Panc1 (cell line): ENCODE data around the gene BMP3. TPM values are rescaled to one million over a fixed set of nuclear protein-coding genes. Genes with fewer than 3 reads are reported as not detected.

Source experiments
- ATAC-seq: fragments of 200-7000 bp; cut with Tn5 transposase; 2 replicates; pipeline ENCODE4 v1.9.1; 2020; ENCODE audit warnings: mild to moderate bottlenecking, moderate library complexity
- BruUV-seq: library from RNA; stranded (reverse); fragments of 400-500 nt; replicated peaks from 2 replicates; lab custom pipeline; 2021; lab: Mats Ljungman, UMichigan
- CTCF ChIA-PET: fragments of 300-600 bp; sonication (Branson Sonifier 250); formaldehyde crosslinking; loops from one replicate; lab custom pipeline; 2022; ENCODE audit warnings: antibody characterized with exemption; lab: Charles Lee
- POLR2A ChIA-PET: fragments of 300-600 bp; sonication (Branson Sonifier 250); formaldehyde crosslinking; loops from one replicate; lab custom pipeline; 2022; ENCODE audit warnings: antibody characterized with exemption; lab: Charles Lee
- DNase-seq: peaks from one replicate; pipeline ENCODE4 v3.0.0-alpha.2; 2010; ENCODE audit warnings: low read depth, low spot score
- H3K27ac ChIP-seq: 2 replicates; pipeline ENCODE4 v1.5.1; 2011; ENCODE audit warnings: mild to moderate bottlenecking, low read length, inconsistent platforms
- H3K27me3 ChIP-seq: fragments of 200-500 bp; sonication (Bioruptor generic); 2 replicates; pipeline ENCODE4 v1.6.0; 2014; ENCODE audit warnings: low read length, inconsistent platforms; ENCODE audit not compliant: control insufficient read depth, insufficient read depth
- H3K36me3 ChIP-seq: fragments of 200-500 bp; sonication (Bioruptor generic); 2 replicates; pipeline ENCODE4 v1.5.1; 2014; ENCODE audit warnings: inconsistent platforms, mild to moderate bottlenecking, low read length, moderate library complexity; ENCODE audit not compliant: control insufficient read depth, insufficient read depth
- H3K4me1 ChIP-seq: 2 replicates; pipeline ENCODE4 v1.5.1; 2011; ENCODE audit warnings: inconsistent platforms, mild to moderate bottlenecking, low read length, moderate library complexity; ENCODE audit not compliant: control insufficient read depth, insufficient read depth
- H3K4me3 ChIP-seq, 2 experiments: 2 replicates each; pipeline ENCODE4 v1.5.1; 2011 to 2012; ENCODE audit warnings: low read depth in 2 of 2, low read length in 2 of 2, mild to moderate bottlenecking in 2 of 2, inconsistent platforms in 1 of 2, moderate library complexity in 1 of 2
- H3K9me3 ChIP-seq: fragments of 200-500 bp; sonication (Bioruptor generic); 2 replicates; pipeline ENCODE4 v1.5.1; 2014; ENCODE audit warnings: low read depth, mild to moderate bottlenecking, inconsistent platforms, low read length, moderate library complexity; ENCODE audit not compliant: control insufficient read depth, insufficient read depth
- CTCF ChIP-seq: fragments of 450-650 bp; IDR thresholded peaks from 2 replicates; pipeline ENCODE4 v1.5.1; 2017; ENCODE audit warnings: mild to moderate bottlenecking
- POLR2AphosphoS5 ChIP-seq: IDR thresholded peaks from 2 replicates; pipeline ENCODE4 v1.6.1; 2012; ENCODE audit warnings: mild to moderate bottlenecking, low read depth, low read length, moderate library complexity
- SIN3A ChIP-seq: IDR thresholded peaks from 2 replicates; pipeline ENCODE4 v1.6.1; 2012; ENCODE audit warnings: low read depth, mild to moderate bottlenecking, low read length, moderate library complexity, borderline replicate concordance; ENCODE audit not compliant: insufficient read depth
- TCF7L2 ChIP-seq: IDR thresholded peaks from 2 replicates; pipeline ENCODE4 v1.6.1; 2011; ENCODE audit warnings: mild to moderate bottlenecking, low read depth, low read length, inconsistent platforms
- in situ Hi-C: cut with HindIII; loops from 2 replicates; pipeline ENCODE4 v1.10.0; 2016; ENCODE audit warnings: low sequenced_read_pairs, low pct_unique_long_range_greater_than_20kb
- intact Hi-C: fragments of 100-400 bp; cut with micrococcal nuclease; formaldehyde crosslinking; loops from one replicate; pipeline ENCODE4 v1.10.0; 2022; ENCODE audit not compliant: unreplicated experiment
- total RNA-seq: library from RNA; stranded (reverse); gene quantifications from one replicate; pipeline ENCODE4 v1.2.1, GENCODE V29; 2021; ENCODE audit not compliant: unreplicated experiment
- TF ChIP-seq, protein P1 (sequence below), 2 experiments: IDR thresholded peaks; 2 replicates each; pipeline ENCODE4 v1.6.1; 2011 to 2012; ENCODE audit warnings: low read depth in 2 of 2, control low read depth in 1 of 2, low read length in 1 of 2, mild to moderate bottlenecking in 1 of 2, moderate library complexity in 1 of 2; ENCODE audit not compliant: insufficient read depth in 1 of 2

The BMP3 gene
- total RNA-seq, 1 experiment from 2014 or later: 0.08 TPM

DNA sequence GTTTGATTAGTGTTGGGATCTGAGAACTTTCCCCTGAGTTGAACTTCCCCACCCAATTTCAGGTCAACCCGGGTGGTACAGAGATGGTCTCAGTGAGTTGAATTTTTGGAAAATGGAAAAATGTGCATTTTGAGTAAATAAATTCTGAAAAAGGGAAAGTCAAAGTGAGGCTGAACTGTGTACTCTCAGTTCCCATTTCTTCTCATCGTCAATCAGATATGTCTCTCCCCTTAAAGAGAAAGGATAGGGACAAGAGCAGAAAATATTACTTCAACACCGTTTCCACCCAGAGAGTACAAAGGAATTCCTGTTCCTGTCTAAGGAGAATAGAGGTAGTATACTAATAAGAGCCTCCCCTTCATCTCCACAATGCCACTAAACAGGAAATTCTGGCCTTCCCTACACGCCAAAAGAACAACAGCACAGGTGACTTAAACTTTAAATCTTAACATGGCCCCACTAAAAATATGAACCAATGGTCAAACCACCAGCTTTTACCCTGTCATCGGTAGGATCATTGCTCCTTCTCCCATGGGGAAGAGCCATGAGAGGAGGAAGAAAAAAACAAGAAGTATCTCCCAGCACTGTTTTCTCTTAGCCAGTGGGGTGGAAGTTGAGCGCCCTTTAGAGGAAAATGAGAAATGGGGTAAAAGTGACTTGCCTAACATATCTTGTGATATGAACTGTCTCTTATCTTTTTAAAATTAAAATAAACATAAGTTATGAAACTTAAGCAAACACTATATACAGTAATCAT lies 30.3 kb downstream of the BMP3 start:
- intact Hi-C loops: no loop called here
- ChIA-PET POLR2A (no interaction called here), CTCF (no interaction called here)
- ATAC-seq (no peak), DNase-seq (no peak)
- H3K4me3 ChIP-seq: no peak overlapping the region
- H3K27ac ChIP-seq: no peak overlapping the region
- H3K4me1 ChIP-seq: no peaks in the 10 kb centered on the region
- H3K9me3 ChIP-seq: no peaks in the 10 kb centered on the region
- in situ Hi-C loops: no loop called here
- TF ChIP-seq POLR2AphosphoS5: no peak
- no peaks in the 10 kb centered on the region for H3K27me3 ChIP-seq
- H3K36me3 ChIP-seq: no peaks in the 10 kb centered on the region
- no TSS peak for BruUV-seq

GRCh38 chr4:81061344-81061730 lies 30.8 kb downstream of the BMP3 start:
- Histone ChIP-seq H3K9me3 (no peaks in the 10 kb centered on the region), H3K27ac (no peak overlapping the region), H3K36me3 (no peaks in the 10 kb centered on the region), H3K4me3 (no peak overlapping the region), H3K27me3 (no peaks in the 10 kb centered on the region), H3K4me1 (no peaks in the 10 kb centered on the region)
- in situ Hi-C loops (no loop called here), intact Hi-C loops (no loop called here)
- ChIA-PET POLR2A (no interaction called here), CTCF (no interaction called here)
- BruUV-seq: no TSS peak
- TF ChIP-seq, protein P1, sequence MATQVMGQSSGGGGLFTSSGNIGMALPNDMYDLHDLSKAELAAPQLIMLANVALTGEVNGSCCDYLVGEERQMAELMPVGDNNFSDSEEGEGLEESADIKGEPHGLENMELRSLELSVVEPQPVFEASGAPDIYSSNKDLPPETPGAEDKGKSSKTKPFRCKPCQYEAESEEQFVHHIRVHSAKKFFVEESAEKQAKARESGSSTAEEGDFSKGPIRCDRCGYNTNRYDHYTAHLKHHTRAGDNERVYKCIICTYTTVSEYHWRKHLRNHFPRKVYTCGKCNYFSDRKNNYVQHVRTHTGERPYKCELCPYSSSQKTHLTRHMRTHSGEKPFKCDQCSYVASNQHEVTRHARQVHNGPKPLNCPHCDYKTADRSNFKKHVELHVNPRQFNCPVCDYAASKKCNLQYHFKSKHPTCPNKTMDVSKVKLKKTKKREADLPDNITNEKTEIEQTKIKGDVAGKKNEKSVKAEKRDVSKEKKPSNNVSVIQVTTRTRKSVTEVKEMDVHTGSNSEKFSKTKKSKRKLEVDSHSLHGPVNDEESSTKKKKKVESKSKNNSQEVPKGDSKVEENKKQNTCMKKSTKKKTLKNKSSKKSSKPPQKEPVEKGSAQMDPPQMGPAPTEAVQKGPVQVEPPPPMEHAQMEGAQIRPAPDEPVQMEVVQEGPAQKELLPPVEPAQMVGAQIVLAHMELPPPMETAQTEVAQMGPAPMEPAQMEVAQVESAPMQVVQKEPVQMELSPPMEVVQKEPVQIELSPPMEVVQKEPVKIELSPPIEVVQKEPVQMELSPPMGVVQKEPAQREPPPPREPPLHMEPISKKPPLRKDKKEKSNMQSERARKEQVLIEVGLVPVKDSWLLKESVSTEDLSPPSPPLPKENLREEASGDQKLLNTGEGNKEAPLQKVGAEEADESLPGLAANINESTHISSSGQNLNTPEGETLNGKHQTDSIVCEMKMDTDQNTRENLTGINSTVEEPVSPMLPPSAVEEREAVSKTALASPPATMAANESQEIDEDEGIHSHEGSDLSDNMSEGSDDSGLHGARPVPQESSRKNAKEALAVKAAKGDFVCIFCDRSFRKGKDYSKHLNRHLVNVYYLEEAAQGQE (IDR thresholded peaks at IDR 0.05; ENCODE audit: insufficient read depth in 1 of 2, low read depth in 2 of 2, low read length in 1 of 2): no peak
- TF ChIP-seq TCF7L2 (no peak), POLR2AphosphoS5 (no peak), CTCF (no peak), SIN3A (no peak)
- ATAC-seq (no peak), DNase-seq (no peak)

- Histone ChIP-seq H3K4me3 (no peak overlapping the region), H3K36me3 (no peaks in the 10 kb centered on the region), H3K27me3 (no peaks in the 10 kb centered on the region), H3K9me3 (no peaks in the 10 kb centered on the region), H3K4me1 (no peaks in the 10 kb centered on the region), H3K27ac (no peak overlapping the region)
- ChIA-PET CTCF (no interaction called here), POLR2A (no interaction called here)
- no peak for TF ChIP-seq POLR2AphosphoS5
- TF ChIP-seq CTCF: no peak
- TF ChIP-seq, protein P1 (IDR thresholded peaks at IDR 0.05; ENCODE audit: insufficient read depth in 1 of 2, low read depth in 2 of 2, low read length in 1 of 2): no peak
- no peak for TF ChIP-seq SIN3A
- no peak for TF ChIP-seq TCF7L2
- DNase-seq (no peak), ATAC-seq (no peak)
- BruUV-seq: no TSS peak
- intact Hi-C loops: no loop called here
- in situ Hi-C loops: no loop called here
These were observed 31.5 kb downstream of the BMP3 start for GRCh38 chr4:81062001-81062400.
